Smooth muscle cell (in vitro differentiated cells): ENCODE data around the gene CEBPA. TPM values are rescaled to one million over a fixed set of nuclear protein-coding genes. Genes with fewer than 3 reads are reported as not detected.
A peak's percentile ranks its signal among the peaks of the same experiment; 100 is the strongest.

Experiments used
- DNase-seq: peaks from one replicate; lab custom pipeline; 2025; ENCODE audit not compliant: unreplicated experiment; lab: John Stamatoyannopoulos, UW
- H2AFZ ChIP-seq: fragments of 200-600 bp; sonication (generic); 2 replicates; pipeline ENCODE4 v1.6.0; 2016; ENCODE audit warnings: antibody characterized with exemption, low read depth, mild to moderate bottlenecking
- H3F3A ChIP-seq: fragments of 200-600 bp; sonication (generic); 2 replicates; pipeline ENCODE4 v1.6.0; 2017; ENCODE audit warnings: antibody characterized with exemption, low read depth
- H3K27ac ChIP-seq: fragments of 200-600 bp; sonication (generic); 2 replicates; pipeline ENCODE4 v1.5.1; 2016; ENCODE audit warnings: low read depth, mild to moderate bottlenecking
- H3K27me3 ChIP-seq: fragments of 200-600 bp; sonication (generic); 2 replicates; pipeline ENCODE4 v1.6.1; 2016; ENCODE audit warnings: low read depth, mild to moderate bottlenecking
- H3K36me3 ChIP-seq: fragments of 200-600 bp; sonication (generic); 2 replicates; pipeline ENCODE4 v1.5.1; 2016; ENCODE audit warnings: low read depth
- H3K4me1 ChIP-seq: fragments of 200-600 bp; sonication (generic); 2 replicates; pipeline ENCODE4 v1.5.1; 2016; ENCODE audit warnings: low read depth
- H3K4me2 ChIP-seq: fragments of 200-600 bp; sonication (generic); 2 replicates; pipeline ENCODE4 v1.6.0; 2016; ENCODE audit warnings: mild to moderate bottlenecking
- H3K4me3 ChIP-seq: fragments of 200-600 bp; sonication (generic); 2 replicates; pipeline ENCODE4 v1.5.1; 2016; ENCODE audit warnings: mild to moderate bottlenecking
- H3K79me2 ChIP-seq: fragments of 200-600 bp; sonication (generic); 2 replicates; pipeline ENCODE4 v1.6.0; 2016; ENCODE audit warnings: low read depth, mild to moderate bottlenecking
- H3K9ac ChIP-seq: fragments of 200-600 bp; sonication (generic); 2 replicates; pipeline ENCODE4 v1.6.0; 2016; ENCODE audit warnings: low read depth
- H3K9me3 ChIP-seq: fragments of 200-600 bp; sonication (generic); replicated peaks from 2 replicates; pipeline ENCODE4 v1.5.1; 2016; ENCODE audit warnings: low read depth
- H4K20me1 ChIP-seq: fragments of 200-600 bp; sonication (generic); 2 replicates; pipeline ENCODE4 v1.6.0; 2016; ENCODE audit warnings: low read depth
- CTCF ChIP-seq: fragments of 200-600 bp; sonication (generic); IDR thresholded peaks from 2 replicates; pipeline ENCODE4 v1.5.1; 2017; ENCODE audit warnings: borderline replicate concordance, mild to moderate bottlenecking, antibody characterized with exemption; ENCODE audit not compliant: insufficient read depth, poor library complexity, severe bottlenecking
- WGBS: methylation state at CpG from one replicate; pipeline ENCODE4 v1.1.7; 2016; ENCODE audit warnings: low lambda C conversion rate; 5-methylcytosine and 5-hydroxymethylcytosine counted together
- polyA plus RNA-seq: library from polyadenylated mRNA; unstranded; fragments of >200 nt; fragmentation: Nextera tagmentation; extraction: Ambion mirVana; gene quantifications from 2 replicates; pipeline ENCODE4 v1.2.1, GENCODE V29; 2016
- total RNA-seq: library from RNA; depleted of rRNA; stranded (reverse); fragments of >200 nt; gene quantifications from 2 replicates; pipeline ENCODE4 v1.2.3, GENCODE V29; 2014

The CEBPA gene
- total and polyA plus RNA-seq, 2 experiments from 2014 or later: 1.2 to 2.1 TPM

- TF ChIP-seq CTCF: no peak
- Histone ChIP-seq H3K27ac (peak overlapping the region; percentile 82), H3K9ac (no peak overlapping the region), H3F3A (peaks cover 16% of the 10 kb centered on the region), H2AFZ (no peak overlapping the region), H3K4me1 (no peaks in the 10 kb centered on the region), H3K36me3 (no peaks in the 10 kb centered on the region), H3K4me2 (peak overlapping the region; percentile 60), H4K20me1 (no peaks in the 10 kb centered on the region), H3K79me2 (no peaks in the 10 kb centered on the region), H3K27me3 (no peaks in the 10 kb centered on the region), H3K4me3 (no peak overlapping the region), H3K9me3 (no peaks in the 10 kb centered on the region)
- no peak for DNase-seq
- 49% methylated on average over 13 of the region's 13 CpGs for WGBS
Observed at GRCh38 chr19:33294058-33294798, 8.1 kb downstream of the CEBPA start.

GRCh38 chr19:33293255-33294057 is 8.9 kb downstream of the CEBPA start:
- H3K9ac ChIP-seq: no peak overlapping the region
- H3K27ac ChIP-seq: peak overlapping the region; percentile 82
- no peaks in the 10 kb centered on the region for H3K9me3 ChIP-seq
- no peaks in the 10 kb centered on the region for H4K20me1 ChIP-seq
- no peaks in the 10 kb centered on the region for H3K4me1 ChIP-seq
- no peak for DNase-seq
- H3K4me3 ChIP-seq: peak overlapping the region; percentile 1
- peak overlapping the region; percentile 60 for H3K4me2 ChIP-seq
- no peaks in the 10 kb centered on the region for H3K27me3 ChIP-seq
- no peak for TF ChIP-seq CTCF
- H3K79me2 ChIP-seq: no peaks in the 10 kb centered on the region
- H2AFZ ChIP-seq: no peak overlapping the region
- WGBS: 46% methylated on average over 22 of the region's 22 CpGs
- H3K36me3 ChIP-seq: no peaks in the 10 kb centered on the region
- peaks cover 16% of the 10 kb centered on the region for H3F3A ChIP-seq

GRCh38 chr19:33292595-33293254 is 9.6 kb downstream of the CEBPA start:
- H3K9me3 ChIP-seq: peaks cover 7% of the 10 kb centered on the region
- H4K20me1 ChIP-seq: no peaks in the 10 kb centered on the region
- no peak for TF ChIP-seq CTCF
- H3K4me1 ChIP-seq: no peaks in the 10 kb centered on the region
- H3K9ac ChIP-seq: no peak overlapping the region
- peaks cover 16% of the 10 kb centered on the region for H3F3A ChIP-seq
- WGBS: 87% methylated on average over 16 of the region's 16 CpGs
- no peaks in the 10 kb centered on the region for H3K36me3 ChIP-seq
- peak overlapping the region; percentile 82 for H3K27ac ChIP-seq
- H2AFZ ChIP-seq: no peak overlapping the region
- peak overlapping the region; percentile 60 for H3K4me2 ChIP-seq
- H3K79me2 ChIP-seq: no peaks in the 10 kb centered on the region
- no peaks in the 10 kb centered on the region for H3K27me3 ChIP-seq
- H3K4me3 ChIP-seq: no peak overlapping the region
- DNase-seq: no peak
